Hepatocyte (in vitro differentiated cells): ENCODE data around the gene TRIM46. TPM values are rescaled to one million over a fixed set of nuclear protein-coding genes. Genes with fewer than 3 reads are reported as not detected.

Experiments
- DNase-seq: peaks from one replicate; pipeline ENCODE4 v3.0.0-alpha.2; 2016; ENCODE audit warnings: low spot score
- H2AFZ ChIP-seq: fragments of 200-600 bp; sonication (generic); 2 replicates; pipeline ENCODE4 v1.6.0; 2016; ENCODE audit warnings: antibody characterized with exemption, mild to moderate bottlenecking
- H3K27ac ChIP-seq: fragments of 200-600 bp; sonication (generic); 2 replicates; pipeline ENCODE4 v1.5.1; 2016; ENCODE audit warnings: mild to moderate bottlenecking
- H3K27me3 ChIP-seq: fragments of 200-600 bp; sonication (generic); 2 replicates; pipeline ENCODE4 v1.6.1; 2016
- H3K36me3 ChIP-seq: fragments of 200-600 bp; sonication (generic); replicated peaks from 2 replicates; pipeline ENCODE4 v1.5.1; 2016; ENCODE audit warnings: low read depth; ENCODE audit not compliant: insufficient read depth
- H3K4me1 ChIP-seq: fragments of 200-600 bp; sonication (generic); 2 replicates; pipeline ENCODE4 v1.5.1; 2016; ENCODE audit warnings: mild to moderate bottlenecking, moderate library complexity; ENCODE audit not compliant: insufficient read depth
- H3K4me2 ChIP-seq: fragments of 200-600 bp; sonication (generic); 2 replicates; pipeline ENCODE4 v1.6.0; 2016
- H3K4me3 ChIP-seq: fragments of 200-600 bp; sonication (generic); 2 replicates; pipeline ENCODE4 v1.5.1; 2016; ENCODE audit warnings: mild to moderate bottlenecking
- H3K79me2 ChIP-seq: fragments of 200-600 bp; sonication (generic); 2 replicates; pipeline ENCODE4 v1.6.0; 2017; ENCODE audit warnings: mild to moderate bottlenecking
- H3K9me2 ChIP-seq: fragments of 200-600 bp; sonication (generic); replicated peaks from 2 replicates; pipeline ENCODE4 v1.6.0; 2017; ENCODE audit warnings: mild to moderate bottlenecking; ENCODE audit not compliant: insufficient read depth
- H3K9me3 ChIP-seq: fragments of 200-600 bp; sonication (generic); 2 replicates; pipeline ENCODE4 v1.5.1; 2016; ENCODE audit warnings: low read depth, mild to moderate bottlenecking
- H4K20me1 ChIP-seq: fragments of 200-600 bp; sonication (generic); 2 replicates; pipeline ENCODE4 v1.6.0; 2016; ENCODE audit warnings: mild to moderate bottlenecking; ENCODE audit not compliant: insufficient read depth, poor library complexity, severe bottlenecking
- EZH2 ChIP-seq: fragments of 200-600 bp; sonication (generic); IDR thresholded peaks from 2 replicates; pipeline ENCODE4 v1.6.1; 2016; ENCODE audit warnings: antibody characterized with exemption, mild to moderate bottlenecking, borderline replicate concordance
- EZH2phosphoT487 ChIP-seq: fragments of 200-600 bp; sonication (generic); IDR thresholded peaks from one replicate; pipeline ENCODE4 v1.6.1; 2018; ENCODE audit warnings: antibody characterized with exemption, mild to moderate bottlenecking, low read depth, moderate library complexity; ENCODE audit not compliant: unreplicated experiment, severe bottlenecking
- WGBS: methylation state at CpG from one replicate; pipeline ENCODE4 v1.1.6; 2016; ENCODE audit warnings: low lambda C conversion rate; ENCODE audit errors: missing lambda C conversion rate; 5-methylcytosine and 5-hydroxymethylcytosine counted together
- polyA plus RNA-seq: library from polyadenylated mRNA; unstranded; fragments of >200 nt; fragmentation: Nextera tagmentation; extraction: Ambion mirVana; gene quantifications from 2 replicates; pipeline ENCODE4 v1.2.1, GENCODE V29; 2016
- total RNA-seq: library from RNA; depleted of rRNA; stranded (reverse); fragments of >200 nt; gene quantifications from 2 replicates; pipeline ENCODE4 v1.2.3, GENCODE V29; 2014
- TF ChIP-seq, protein P1 (sequence below): fragments of 200-600 bp; sonication (generic); IDR thresholded peaks from 2 replicates; pipeline ENCODE4 v1.5.1; 2016; ENCODE audit warnings: antibody characterized with exemption, mild to moderate bottlenecking; ENCODE audit not compliant: poor library complexity

The TRIM46 gene
- total and polyA plus RNA-seq, 2 experiments from 2014 or later: 1.2 to 2.1 TPM

DNA sequence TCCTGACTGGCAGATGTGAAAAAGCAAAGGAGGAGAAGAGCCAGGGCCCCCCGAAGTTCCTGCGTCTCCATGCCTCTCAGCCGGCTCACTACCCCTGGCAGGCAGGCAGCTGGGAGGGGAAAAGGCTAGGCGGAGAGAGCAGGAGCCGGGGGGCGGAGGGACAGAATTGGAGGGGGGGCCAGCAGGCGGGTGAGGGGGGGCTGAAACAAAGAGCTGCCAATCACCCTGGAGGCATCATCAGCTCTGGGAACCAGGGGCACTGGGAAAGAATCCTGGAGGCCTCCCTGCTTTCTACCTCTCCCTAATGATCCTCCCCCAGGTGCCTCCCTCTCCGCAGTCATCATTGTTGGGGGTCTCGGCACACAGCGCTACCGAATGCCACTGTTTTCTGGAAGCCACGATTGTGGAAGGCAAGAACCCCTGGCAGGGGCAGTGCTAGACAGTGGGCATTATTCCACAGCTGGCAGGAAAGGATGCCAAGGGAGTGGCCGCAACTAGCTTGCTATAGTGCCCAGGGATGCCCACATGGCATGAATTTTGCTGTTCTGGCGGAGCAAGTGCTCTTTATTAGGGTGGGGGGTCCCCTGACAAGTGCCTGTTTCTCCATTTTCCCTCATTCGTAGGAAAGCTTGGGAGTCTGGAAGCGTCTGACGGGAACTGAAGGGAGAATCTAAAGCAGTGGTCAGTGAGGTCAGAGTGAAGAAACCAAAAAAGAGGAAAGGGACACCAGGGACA lies 34.3 kb downstream of the TRIM46 start, which contains the start of gene THBS3:
TSS of gene THBS3 (minus strand) at position 92 of the 735 bp plus-strand sequence. CDS start at position 71, 21 bp downstream.
- Histone ChIP-seq H4K20me1 (no peaks in the 10 kb centered on the region), H3K9me2 (no peaks in the 10 kb centered on the region), H3K4me2 (peak within 1 kb of the TSS; percentile 96), H3K36me3 (no peaks in the 10 kb centered on the region), H2AFZ (peak within 1 kb of the TSS; percentile 80), H3K79me2 (peaks cover 13% of the 10 kb centered on the region), H3K9me3 (no peaks in the 10 kb centered on the region), H3K4me1 (peaks cover 16% of the 10 kb centered on the region), H3K27me3 (no peaks in the 10 kb centered on the region), H3K27ac (peak within 1 kb of the TSS; percentile 99), H3K4me3 (peak within 1 kb of the TSS; percentile 90)
- WGBS: 15% methylated on average over 14 of the region's 17 CpGs
- peak; percentile 64 for DNase-seq
- TF ChIP-seq EZH2phosphoT487 (no peak), EZH2 (no peak)
- TF ChIP-seq, protein P1, sequence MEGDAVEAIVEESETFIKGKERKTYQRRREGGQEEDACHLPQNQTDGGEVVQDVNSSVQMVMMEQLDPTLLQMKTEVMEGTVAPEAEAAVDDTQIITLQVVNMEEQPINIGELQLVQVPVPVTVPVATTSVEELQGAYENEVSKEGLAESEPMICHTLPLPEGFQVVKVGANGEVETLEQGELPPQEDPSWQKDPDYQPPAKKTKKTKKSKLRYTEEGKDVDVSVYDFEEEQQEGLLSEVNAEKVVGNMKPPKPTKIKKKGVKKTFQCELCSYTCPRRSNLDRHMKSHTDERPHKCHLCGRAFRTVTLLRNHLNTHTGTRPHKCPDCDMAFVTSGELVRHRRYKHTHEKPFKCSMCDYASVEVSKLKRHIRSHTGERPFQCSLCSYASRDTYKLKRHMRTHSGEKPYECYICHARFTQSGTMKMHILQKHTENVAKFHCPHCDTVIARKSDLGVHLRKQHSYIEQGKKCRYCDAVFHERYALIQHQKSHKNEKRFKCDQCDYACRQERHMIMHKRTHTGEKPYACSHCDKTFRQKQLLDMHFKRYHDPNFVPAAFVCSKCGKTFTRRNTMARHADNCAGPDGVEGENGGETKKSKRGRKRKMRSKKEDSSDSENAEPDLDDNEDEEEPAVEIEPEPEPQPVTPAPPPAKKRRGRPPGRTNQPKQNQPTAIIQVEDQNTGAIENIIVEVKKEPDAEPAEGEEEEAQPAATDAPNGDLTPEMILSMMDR: no peak

DNA sequence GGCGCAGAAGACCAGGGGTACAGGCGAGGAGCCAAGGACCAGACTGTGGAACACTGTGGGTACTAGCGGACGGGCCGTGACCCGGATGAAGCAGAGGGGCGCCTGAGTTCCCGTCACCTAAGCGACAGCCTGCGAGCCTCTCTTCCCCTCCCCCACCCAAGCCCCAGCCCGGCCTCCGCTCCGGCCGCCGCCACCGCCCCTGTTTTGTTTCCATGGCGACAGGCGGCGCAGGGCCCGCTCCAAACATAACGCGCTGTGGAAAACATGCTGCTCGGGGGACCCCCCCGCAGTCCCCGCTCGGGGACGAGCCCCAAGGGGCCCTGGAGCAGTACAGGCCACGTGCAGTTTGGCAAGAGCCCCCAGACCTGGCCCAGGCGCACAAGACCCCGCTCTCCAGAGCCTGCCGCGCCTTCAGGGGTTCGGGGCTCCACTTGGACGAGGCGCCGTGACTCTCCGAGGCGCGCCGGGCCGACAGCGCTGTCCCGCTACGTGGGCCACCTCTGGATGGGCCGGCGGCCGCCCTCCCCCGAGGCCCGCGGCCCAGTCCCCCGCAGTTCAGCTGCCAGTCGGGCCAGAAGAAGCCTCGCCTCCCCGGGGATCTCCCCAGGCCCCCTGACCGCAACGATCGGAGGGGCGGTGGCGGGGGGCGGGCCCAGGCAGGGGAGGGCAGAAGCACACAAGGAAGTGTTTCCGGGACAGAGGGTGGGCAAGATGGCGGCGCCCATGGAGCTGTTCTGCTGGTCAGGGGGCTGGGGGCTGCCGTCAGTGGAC lies 35.1 kb downstream of the TRIM46 start, which contains the start of gene MTX1:
TSS of gene MTX1 (plus strand) at position 155 of the 771 bp plus-strand sequence. CDS start at position 265, 110 bp downstream.
- Histone ChIP-seq H3K4me3 (peak within 1 kb of the TSS; percentile 90), H3K27me3 (no peaks in the 10 kb centered on the region), H4K20me1 (no peaks in the 10 kb centered on the region), H3K4me2 (peak within 1 kb of the TSS; percentile 96), H2AFZ (peak within 1 kb of the TSS; percentile 80), H3K36me3 (no peaks in the 10 kb centered on the region), H3K9me2 (no peaks in the 10 kb centered on the region), H3K9me3 (no peaks in the 10 kb centered on the region), H3K4me1 (peaks cover 16% of the 10 kb centered on the region), H3K79me2 (peaks cover 13% of the 10 kb centered on the region), H3K27ac (peak within 1 kb of the TSS; percentile 99)
- TF ChIP-seq EZH2 (no peak), EZH2phosphoT487 (no peak)
- TF ChIP-seq, protein P1: no peak
- WGBS: 3% methylated on average over 23 of the region's 64 CpGs
- peak; percentile 96 for DNase-seq

DNA sequence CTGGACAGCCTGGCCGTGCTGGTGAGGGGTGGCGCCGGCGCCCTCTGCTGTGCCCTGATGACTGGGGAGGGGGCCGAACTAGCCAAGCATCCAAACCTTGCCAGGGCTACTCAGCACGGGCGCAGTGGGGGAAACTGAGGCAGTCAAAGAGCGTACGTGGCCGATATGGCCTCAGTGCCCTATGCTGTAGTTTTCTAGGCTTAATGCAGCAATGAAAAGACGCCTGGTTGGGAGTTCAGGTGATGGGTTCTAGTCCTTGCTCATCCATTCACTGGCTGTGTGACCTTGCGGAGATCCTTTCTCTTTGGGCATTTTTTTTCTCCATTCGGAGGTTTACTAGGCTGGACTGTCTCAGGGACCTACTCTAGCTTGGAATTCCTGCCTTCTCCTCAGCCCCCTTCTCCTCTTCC lies 35.7 kb downstream of the TRIM46 start:
- TF ChIP-seq, protein P1: no peak
- TF ChIP-seq EZH2 (no peak), EZH2phosphoT487 (no peak)
- H3K4me3 ChIP-seq: peak overlapping the region; percentile 90
- H4K20me1 ChIP-seq: no peaks in the 10 kb centered on the region
- 9% methylated on average over 10 of the region's 13 CpGs for WGBS
- H3K27ac ChIP-seq: peak overlapping the region; percentile 99
- no peak for DNase-seq
- peaks cover 13% of the 10 kb centered on the region for H3K79me2 ChIP-seq
- H3K9me2 ChIP-seq: no peaks in the 10 kb centered on the region
- peak overlapping the region; percentile 96 for H3K4me2 ChIP-seq
- peak overlapping the region; percentile 80 for H2AFZ ChIP-seq
- no peaks in the 10 kb centered on the region for H3K36me3 ChIP-seq
- no peaks in the 10 kb centered on the region for H3K9me3 ChIP-seq
- H3K4me1 ChIP-seq: peaks cover 16% of the 10 kb centered on the region
- H3K27me3 ChIP-seq: no peaks in the 10 kb centered on the region
